HG02642 (cell line): ENCODE measurements around the gene RPS23.
A peak's percentile ranks its signal among the peaks of the same experiment; 100 is the strongest.

Source experiments
- ATAC-seq: cut with Tn5 transposase; IDR thresholded peaks from one replicate; pipeline ENCODE4 v1.9.1; 2021; ENCODE audit warnings: mild to moderate bottlenecking; ENCODE audit not compliant: unreplicated experiment, poor library complexity

The RPS23 gene

GRCh38 chr5:82277987-82278710 lies at the start of gene RPS23:
Gene RPS23, minus strand, starts transcription at chr5:82278354. Its CDS starts 31 bp downstream, at chr5:82278323.
- peak; percentile 96 for ATAC-seq

GRCh38 chr5:82327941-82328340 lies 49.8 kb upstream of the RPS23 start:
- ATAC-seq, result no peak

- no peak for ATAC-seq
Observed at GRCh38 chr5:82325996-82326395, 47.8 kb upstream of the RPS23 start.

- no peak for ATAC-seq
Observed at GRCh38 chr5:82325155-82325554, 47.0 kb upstream of the RPS23 start.

- ATAC-seq, result no peak
Observed at GRCh38 chr5:82320966-82321365, 42.8 kb upstream of the RPS23 start.

- ATAC-seq, result no peak
Observed at GRCh38 chr5:82319651-82320376, 41.7 kb upstream of the RPS23 start.

- ATAC-seq, result no peak
Observed at GRCh38 chr5:82319192-82319591, 41.0 kb upstream of the RPS23 start.

- no peak for ATAC-seq
Observed at GRCh38 chr5:82314964-82315758, 37.0 kb upstream of the RPS23 start.

GRCh38 chr5:82313016-82313415 lies 34.9 kb upstream of the RPS23 start:
- no peak for ATAC-seq

GRCh38 chr5:82312373-82312856 lies 34.3 kb upstream of the RPS23 start:
- no peak for ATAC-seq

- ATAC-seq, result no peak
Observed at GRCh38 chr5:82309091-82309531, 31.0 kb upstream of the RPS23 start.

- no peak for ATAC-seq
Observed at GRCh38 chr5:82308416-82308815, 30.3 kb upstream of the RPS23 start.

- ATAC-seq, result no peak
Observed at GRCh38 chr5:82307451-82307850, 29.3 kb upstream of the RPS23 start.

- ATAC-seq, result no peak
Observed at GRCh38 chr5:82306151-82306550, 28.0 kb upstream of the RPS23 start.

- no peak for ATAC-seq
Observed at GRCh38 chr5:82301190-82301589, 23.0 kb upstream of the RPS23 start.

- ATAC-seq, result no peak
Observed at GRCh38 chr5:82298668-82299067, 20.5 kb upstream of the RPS23 start.

- ATAC-seq, result no peak
Observed at GRCh38 chr5:82297711-82298110, 19.6 kb upstream of the RPS23 start.

- ATAC-seq, result no peak
Observed at GRCh38 chr5:82296929-82297328, 18.8 kb upstream of the RPS23 start.

- ATAC-seq, result no peak
Observed at GRCh38 chr5:82295959-82296531, 17.9 kb upstream of the RPS23 start.

- ATAC-seq, result no peak
Observed at GRCh38 chr5:82295144-82295543, 17.0 kb upstream of the RPS23 start.
